ENCODE data around the gene LRRC75A. TPM values are rescaled to one million over a fixed set of nuclear protein-coding genes. Genes with fewer than 3 reads are reported as not detected.
"Not testable (repeated sequence)": the region's sequence is repeated elsewhere in the genome, so short reads cannot be mapped to it uniquely, and the experiment has no call there.

LRRC75A gene
- total RNA-seq, 3 donors from 2014 or later = 37.1 to 85.7 (median 52.6) TPM

DNA sequence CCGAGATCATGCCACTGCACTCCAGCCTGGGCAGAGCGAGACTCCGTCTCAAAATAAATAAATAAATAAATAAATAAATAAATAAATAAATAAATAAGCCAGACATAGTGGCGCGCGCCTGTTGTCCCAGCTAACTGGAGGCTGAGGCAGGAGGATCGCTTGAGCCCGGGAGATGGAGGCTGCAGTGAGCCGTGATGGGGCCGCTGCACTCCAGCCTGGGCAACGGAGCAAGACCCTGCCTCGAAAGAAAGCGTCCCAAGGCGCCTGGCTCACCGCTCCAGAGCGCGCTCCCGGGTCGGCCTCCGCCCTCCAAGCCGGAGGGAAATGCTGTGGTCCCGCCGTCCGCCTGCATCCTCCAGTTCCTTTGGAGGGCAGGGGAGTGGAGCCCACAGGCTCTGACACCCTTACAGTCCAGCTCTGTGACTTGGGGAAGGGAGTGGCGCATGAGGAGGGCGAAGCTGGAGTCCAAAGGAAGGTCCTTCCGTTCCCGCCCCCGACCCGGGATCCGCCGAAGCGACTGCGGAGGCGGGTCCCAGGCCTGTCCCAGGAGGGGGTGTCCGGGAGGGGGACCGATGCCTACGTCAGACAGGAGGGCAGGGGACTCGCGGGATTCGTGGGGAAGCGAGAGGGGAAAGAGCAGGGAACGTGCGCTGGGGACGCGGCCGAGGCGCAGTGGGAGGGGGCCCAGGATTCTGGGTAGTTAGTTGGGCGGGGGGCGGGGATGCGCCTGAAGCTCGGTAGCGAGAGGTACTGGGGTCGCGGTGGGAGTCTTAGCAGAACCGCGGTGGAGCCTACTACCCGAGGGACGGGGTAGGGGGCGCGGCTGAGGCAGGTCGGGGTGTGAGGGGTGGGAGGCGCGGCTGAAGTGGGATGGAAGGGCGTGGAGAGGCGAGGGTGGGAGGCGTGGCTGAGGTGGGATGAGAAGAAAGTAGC lies 85.0 kb downstream of the LRRC75A start:
- ATAC-seq (peak; percentile 60), DNase-seq (peak in 1 of 3 donors; percentile 55)
- Histone ChIP-seq H3K4me1 (ENCODE audit: low read depth) (peaks cover 11% of the 10 kb centered on the region), H3K9me3 (no peaks in the 10 kb centered on the region), H3K4me3 (no peak overlapping the region), H3K36me3 (ENCODE audit: low read depth) (no peaks in the 10 kb centered on the region)
- no peak for TF ChIP-seq CTCF (IDR thresholded peaks at IDR 0.05)
- intact Hi-C loops (cut with DNase I, micrococcal nuclease) = no loop called here

DNA sequence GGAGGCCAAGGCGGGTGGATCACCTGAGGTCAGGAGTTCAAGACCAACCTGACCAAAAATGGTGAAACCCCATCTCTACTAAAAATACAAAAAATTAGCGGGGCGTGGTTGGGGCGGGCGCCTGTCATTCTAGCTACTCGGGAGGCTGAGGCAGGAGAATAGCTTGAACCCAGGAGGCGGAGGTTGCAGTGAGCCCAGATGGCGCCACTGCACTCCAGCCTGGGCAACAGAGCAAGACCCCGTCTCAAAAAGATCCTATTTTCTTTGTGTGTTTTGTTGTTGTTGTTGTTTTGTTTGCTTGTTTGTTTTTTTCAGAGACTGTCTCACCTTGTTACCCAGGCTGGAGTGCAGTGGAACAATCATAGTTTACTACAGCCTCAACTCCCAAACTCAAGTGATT lies 88.1 kb downstream of the LRRC75A start:
- ATAC-seq; H3K9me3 ChIP-seq; intact Hi-C loops (cut with DNase I, micrococcal nuclease); H3K4me3 ChIP-seq; H3K36me3 ChIP-seq (ENCODE audit: low read depth); DNase-seq: not testable (repeated sequence)
- peaks cover 11% of the 10 kb centered on the region for H3K4me1 ChIP-seq (ENCODE audit: low read depth)

- DNase-seq (no peak), ATAC-seq (no peak)
- Histone ChIP-seq H3K4me3 (no peak overlapping the region), H3K36me3 (ENCODE audit: low read depth) (no peaks in the 10 kb centered on the region), H3K9me3 (no peaks in the 10 kb centered on the region), H3K4me1 (ENCODE audit: low read depth) (no peaks in the 10 kb centered on the region)
- intact Hi-C loops (cut with DNase I, micrococcal nuclease) = no loop called here
- no peak for TF ChIP-seq CTCF (IDR thresholded peaks at IDR 0.05)
Measured at GRCh38 chr17:16398270-16399267, 93.4 kb downstream of the LRRC75A start.

GRCh38 chr17:16396693-16397092 lies 95.3 kb downstream of the LRRC75A start:
- intact Hi-C loops (cut with DNase I, micrococcal nuclease) = not testable (repeated sequence)

DNA sequence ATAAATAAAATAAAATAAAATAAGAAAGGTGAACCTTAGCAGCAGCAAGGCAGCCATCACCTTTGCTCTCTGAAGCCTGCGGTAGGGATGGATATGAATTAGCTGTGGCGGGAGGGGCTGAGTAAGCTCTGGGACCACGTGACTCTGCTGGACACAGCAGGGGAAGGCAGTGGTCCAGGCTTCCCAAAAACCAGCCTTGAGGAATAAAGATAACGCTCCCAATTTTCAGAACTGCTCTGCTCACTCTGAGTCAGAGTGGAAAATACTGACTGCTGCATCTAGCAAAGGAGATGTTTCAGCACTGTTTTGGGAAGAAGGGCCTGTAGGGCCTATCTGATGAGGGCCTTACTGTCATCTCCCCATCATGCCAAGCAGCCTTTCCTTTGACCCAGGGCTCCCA lies 96.1 kb downstream of the LRRC75A start:
- H3K4me1 ChIP-seq (ENCODE audit: low read depth); H3K4me3 ChIP-seq; H3K36me3 ChIP-seq (ENCODE audit: low read depth); ATAC-seq; intact Hi-C loops (cut with DNase I, micrococcal nuclease); H3K9me3 ChIP-seq; DNase-seq: not testable (repeated sequence)

More at GRCh38 chr17:16396693-16397092, 95.3 kb downstream of the LRRC75A start:
- ATAC-seq; DNase-seq; H3K36me3 ChIP-seq (ENCODE audit: low read depth); H3K9me3 ChIP-seq; H3K4me3 ChIP-seq; H3K4me1 ChIP-seq (ENCODE audit: low read depth): not testable (repeated sequence)

DNA sequence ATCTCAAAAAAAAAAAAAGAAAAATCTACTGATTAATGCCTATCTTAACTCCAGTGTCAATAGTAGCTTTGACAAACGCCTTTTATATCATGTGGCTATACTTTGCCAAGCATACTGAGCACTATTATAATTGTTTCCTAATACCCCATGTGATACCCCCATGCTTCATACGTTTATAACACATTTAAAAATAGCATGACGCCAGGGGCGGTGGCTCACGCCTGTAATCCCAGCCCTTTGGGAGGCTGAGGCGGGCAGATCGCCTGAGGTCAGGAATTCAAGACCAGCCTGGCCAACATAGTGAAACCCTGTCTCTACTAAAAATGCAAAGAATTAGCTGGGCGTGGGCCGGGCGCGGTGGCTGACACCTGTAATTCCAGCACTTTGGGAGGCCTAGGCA lies 99.5 kb downstream of the LRRC75A start:
- ATAC-seq; H3K36me3 ChIP-seq (ENCODE audit: low read depth); H3K4me3 ChIP-seq; DNase-seq; H3K4me1 ChIP-seq (ENCODE audit: low read depth); intact Hi-C loops (cut with DNase I, micrococcal nuclease); H3K9me3 ChIP-seq: not testable (repeated sequence)

Other genes starting within 250 kb of the LRRC75A start
- gene CENPV, start 138.7 kb downstream of the LRRC75A start, total RNA-seq = 10 to 100 TPM; 26.9 to 91.5 (median 50.1) TPM
- gene UBB, start 111.1 kb downstream of the LRRC75A start, total RNA-seq = 1,000 to 10,000 TPM; 1,560 to 1,757 (median 1,606) TPM
- gene TRPV2, start 76.6 kb downstream of the LRRC75A start, total RNA-seq = 10 to 100 TPM in 2 of 3 donors, 1 to 10 TPM in 1; 4.8 to 15.2 (median 13.3) TPM
- gene ZNF287, start 77.0 kb upstream of the LRRC75A start, total RNA-seq = 1 to 10 TPM in 2 of 3 donors, under 1 TPM in 1; 0.96 to 8.0 (median 4.8) TPM
- gene ZNF624, start 161.7 kb upstream of the LRRC75A start, total RNA-seq = 1 to 10 TPM; 4.5 to 7.2 (median 4.7) TPM
- 1 to 10 TPM in 2 of 3 donors, under 1 TPM in 1; 0.53 to 9.9 (median 5.1) TPM for gene CCDC144A, start 198.0 kb upstream of the LRRC75A start, total RNA-seq

Data from mucosa of descending colon (tissue), 3 donors.